Keratinocyte (primary cell): ENCODE results near the gene ZNF442. TPM values are rescaled to one million over a fixed set of nuclear protein-coding genes. Genes with fewer than 3 reads are reported as not detected.

ENCODE experiments used
- DNase-seq: peaks from one replicate; pipeline ENCODE4 v3.0.0-alpha.2; 2011; ENCODE audit warnings: low read depth, missing footprints, low spot score
- FAIRE-seq: peaks from 2 replicates; lab custom pipeline; 2011; peaks lifted over from hg19 to GRCh38; lab: Jason Lieb, UNC
- H2AFZ ChIP-seq: 2 replicates; pipeline ENCODE4 v1.6.0; 2012; ENCODE audit warnings: low read length, control low read depth, inconsistent platforms; ENCODE audit not compliant: control insufficient read depth
- H3K27ac ChIP-seq: 2 replicates; pipeline ENCODE4 v1.5.1; 2011; ENCODE audit warnings: low read length; ENCODE audit not compliant: control insufficient read depth, insufficient read depth
- H3K27me3 ChIP-seq: 3 replicates; pipeline ENCODE4 v1.6.0; 2011; ENCODE audit warnings: low read length; ENCODE audit not compliant: control insufficient read depth, insufficient read depth; ENCODE audit errors: extremely low read depth
- H3K36me3 ChIP-seq, 2 experiments: 2 replicates in 1 of 2; 3 replicates in 1 of 2; pipeline ENCODE4 v1.5.1; 2011; ENCODE audit warnings: low read length in 2 of 2, mild to moderate bottlenecking in 1 of 2; ENCODE audit not compliant: control insufficient read depth in 2 of 2, insufficient read depth in 2 of 2; ENCODE audit errors: extremely low read depth in 1 of 2
- H3K4me1 ChIP-seq: 3 replicates; pipeline ENCODE4 v1.5.1; 2011; ENCODE audit warnings: low read length; ENCODE audit not compliant: control insufficient read depth, insufficient read depth; ENCODE audit errors: extremely low read depth
- H3K4me2 ChIP-seq: 3 replicates; pipeline ENCODE4 v1.6.0; 2011; ENCODE audit warnings: low read depth, low read length; ENCODE audit not compliant: control insufficient read depth, insufficient read depth; ENCODE audit errors: extremely low read depth
- H3K4me3 ChIP-seq, 3 experiments: fragments of 200-600 bp in 1 of 3; sonication (generic) in 1 of 3; 2 replicates in 2 of 3; 3 replicates in 1 of 3; pipeline ENCODE4 v1.5.1; 2011 to 2016; ENCODE audit warnings: low read length in 3 of 3, mild to moderate bottlenecking in 3 of 3, control low read depth in 2 of 3, inconsistent platforms in 1 of 3, low read depth in 1 of 3, mixed read lengths in 1 of 3, mixed run types in 1 of 3, moderate library complexity in 1 of 3; ENCODE audit not compliant: control insufficient read depth in 2 of 3, insufficient read depth in 2 of 3; ENCODE audit errors: extremely low read depth in 1 of 3
- H3K79me2 ChIP-seq: 2 replicates; pipeline ENCODE4 v1.6.0; 2012; ENCODE audit warnings: low read length; ENCODE audit not compliant: control insufficient read depth, insufficient read depth
- H3K9ac ChIP-seq: 3 replicates; pipeline ENCODE4 v1.6.0; 2011; ENCODE audit warnings: low read length; ENCODE audit not compliant: control insufficient read depth, insufficient read depth; ENCODE audit errors: extremely low read depth
- H3K9me1 ChIP-seq: 3 replicates; pipeline ENCODE4 v1.6.0; 2011; ENCODE audit warnings: low read length; ENCODE audit not compliant: control insufficient read depth, insufficient read depth; ENCODE audit errors: extremely low read depth
- H3K9me3 ChIP-seq: 2 replicates; pipeline ENCODE4 v1.5.1; 2012; ENCODE audit warnings: low read depth, low read length; ENCODE audit not compliant: control insufficient read depth
- H4K20me1 ChIP-seq: 3 replicates; pipeline ENCODE4 v1.6.0; 2011; ENCODE audit warnings: low read length; ENCODE audit not compliant: control insufficient read depth, insufficient read depth; ENCODE audit errors: extremely low read depth
- EZH2 ChIP-seq: IDR thresholded peaks from one replicate; pipeline ENCODE4 v1.6.1; 2012; ENCODE audit warnings: inconsistent platforms, mild to moderate bottlenecking, low read length, moderate library complexity
- dilution Hi-C: fragments of 300-500 bp; cut with MboI; formaldehyde crosslinking; loops from one replicate; pipeline ENCODE4 v1.7.0; 2020; ENCODE audit warnings: low sequenced_read_pairs; ENCODE audit not compliant: extremely low pct_ligation_motif_present
- polyA minus RNA-seq, 3 experiments: library from RNA; depleted of rRNA, polyadenylated mRNA; stranded (reverse); fragments of >200 nt; gene quantifications; 1 replicate in 1 of 3; 2 replicates in 1 of 3; 3 replicates in 1 of 3; pipeline ENCODE4 v1.2.3, GENCODE V29; 2011
- polyA plus RNA-seq, 5 experiments: library from polyadenylated mRNA; depleted of rRNA in 3 of 5; stranded (reverse) in 3 of 5; stranded (forward) in 1 of 5; unstranded in 1 of 5; fragments of >200 nt; gene quantifications; 1 replicate in 1 of 5; 2 replicates in 3 of 5; 3 replicates in 1 of 5; pipeline versions ENCODE4 v1.2.1 to v1.2.3, GENCODE V29; 2011 to 2012; ENCODE audit warnings: missing spikeins in 2 of 5, low read depth in 1 of 5, low replicate concordance in 1 of 5
- TF ChIP-seq, protein P1 (sequence below), 3 experiments: IDR thresholded peaks in 1 of 3; conservative IDR thresholded peaks in 1 of 3; optimal IDR thresholded peaks in 1 of 3; 2 replicates in 2 of 3; 3 replicates in 1 of 3; pipeline versions ENCODE3 to v1.5.1; 2011; ENCODE audit warnings: low read length in 3 of 3, mild to moderate bottlenecking in 3 of 3, moderate library complexity in 2 of 3, control low read depth in 1 of 3, inconsistent platforms in 1 of 3; ENCODE audit not compliant: insufficient read depth in 2 of 3; ENCODE audit errors: extremely low read depth in 1 of 3

The ZNF442 gene
- 0.53 to 0.89 TPM (median 0.70 TPM) in 3 replicates for polyA plus RNA-seq
- 1.2 TPM for polyA plus RNA-seq (2011; ENCODE audit: low read depth)
- polyA plus RNA-seq (2011; cell fraction: cytosol; rRNA removed): 0.30 and 0.72 TPM in 2 replicates
- 0.83 and 0.98 TPM in 2 replicates for polyA plus RNA-seq (2011; cell fraction: nucleus; rRNA removed)
- polyA plus RNA-seq (2012; ENCODE audit: low replicate concordance): 0.22 and 1.2 TPM in 2 replicates
- 0.10 to 1.9 TPM (median 0.96 TPM) in 3 replicates for polyA minus RNA-seq
- polyA minus RNA-seq (2011; cell fraction: cytosol; rRNA and poly(A)+ RNA removed): 0.96 TPM
- polyA minus RNA-seq (2011; cell fraction: nucleus; rRNA and poly(A)+ RNA removed): 1.5 and 1.9 TPM in 2 replicates

DNA sequence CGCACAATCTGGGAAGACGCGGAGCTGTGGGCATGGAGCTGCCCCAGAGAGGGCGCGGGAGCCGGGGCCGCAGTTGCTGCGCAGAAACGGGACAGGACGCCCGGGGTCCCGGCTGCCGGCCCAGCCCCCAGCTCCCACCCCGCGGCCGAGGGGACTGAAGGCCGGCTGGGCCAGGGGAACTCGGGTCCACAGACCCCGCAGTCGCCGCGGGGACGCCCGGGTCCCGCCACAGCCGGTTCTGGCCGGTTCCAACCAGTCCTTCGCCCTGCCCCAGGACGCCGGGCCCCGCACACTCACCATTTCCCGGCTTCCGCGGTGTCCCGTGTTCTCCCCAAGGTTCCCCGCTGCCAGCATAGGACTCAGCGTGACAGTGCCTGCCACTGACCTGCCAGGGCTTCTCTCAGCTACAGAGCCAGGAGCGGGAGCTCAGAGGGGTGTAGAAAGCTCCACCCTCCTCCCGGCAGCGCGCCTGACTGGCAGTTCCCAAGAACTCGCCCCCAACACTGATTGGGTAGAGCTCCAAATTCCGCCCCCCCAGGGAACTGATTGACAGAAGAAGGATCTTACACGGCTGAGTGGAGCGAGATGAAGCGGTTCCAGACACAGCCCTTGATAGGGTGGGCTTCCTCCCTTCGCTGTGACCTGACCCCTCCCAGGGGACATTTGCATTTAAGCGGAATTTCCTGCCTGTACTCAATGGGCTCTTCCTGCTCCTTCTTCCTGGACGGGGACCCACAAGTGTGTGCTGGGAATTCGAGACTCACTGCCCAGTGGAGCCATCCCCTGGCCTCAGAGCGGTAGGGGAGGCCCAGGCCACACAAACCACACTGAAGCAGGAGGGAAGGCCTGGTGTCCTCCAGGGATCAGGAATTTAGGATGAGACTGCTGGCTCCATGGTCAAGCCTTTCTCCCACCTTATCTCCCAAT, at the start of gene ZNF442:
ZNF442 (minus strand) TSS at position 448 of the 927 bp plus-strand sequence. CDS start 2,052 bp downstream, outside the sequence.
- peak within 1 kb of the TSS; percentile 70 to 83 (median 75) for H3K4me3 ChIP-seq
- H2AFZ ChIP-seq: peak within 1 kb of the TSS; percentile 92
- no peaks in the 10 kb centered on the region for H3K27me3 ChIP-seq
- DNase-seq (peak; percentile 55), FAIRE-seq (no peak)
- H4K20me1 ChIP-seq: no peaks in the 10 kb centered on the region
- dilution Hi-C loops: no loop called here
- H3K9ac ChIP-seq: peak within 1 kb of the TSS; percentile 79
- H3K4me1 ChIP-seq: peaks cover 6% of the 10 kb centered on the region
- H3K36me3 ChIP-seq: no peaks in the 10 kb centered on the region
- H3K9me1 ChIP-seq: no peaks in the 10 kb centered on the region
- H3K4me2 ChIP-seq: peak within 1 kb of the TSS; percentile 91
- H3K27ac ChIP-seq: peak within 1 kb of the TSS; percentile 22
- no peaks in the 10 kb centered on the region for H3K9me3 ChIP-seq
- TF ChIP-seq EZH2: no peak
- TF ChIP-seq, protein P1, sequence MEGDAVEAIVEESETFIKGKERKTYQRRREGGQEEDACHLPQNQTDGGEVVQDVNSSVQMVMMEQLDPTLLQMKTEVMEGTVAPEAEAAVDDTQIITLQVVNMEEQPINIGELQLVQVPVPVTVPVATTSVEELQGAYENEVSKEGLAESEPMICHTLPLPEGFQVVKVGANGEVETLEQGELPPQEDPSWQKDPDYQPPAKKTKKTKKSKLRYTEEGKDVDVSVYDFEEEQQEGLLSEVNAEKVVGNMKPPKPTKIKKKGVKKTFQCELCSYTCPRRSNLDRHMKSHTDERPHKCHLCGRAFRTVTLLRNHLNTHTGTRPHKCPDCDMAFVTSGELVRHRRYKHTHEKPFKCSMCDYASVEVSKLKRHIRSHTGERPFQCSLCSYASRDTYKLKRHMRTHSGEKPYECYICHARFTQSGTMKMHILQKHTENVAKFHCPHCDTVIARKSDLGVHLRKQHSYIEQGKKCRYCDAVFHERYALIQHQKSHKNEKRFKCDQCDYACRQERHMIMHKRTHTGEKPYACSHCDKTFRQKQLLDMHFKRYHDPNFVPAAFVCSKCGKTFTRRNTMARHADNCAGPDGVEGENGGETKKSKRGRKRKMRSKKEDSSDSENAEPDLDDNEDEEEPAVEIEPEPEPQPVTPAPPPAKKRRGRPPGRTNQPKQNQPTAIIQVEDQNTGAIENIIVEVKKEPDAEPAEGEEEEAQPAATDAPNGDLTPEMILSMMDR (optimal IDR thresholded peaks at IDR 0.05 in 1 of 3, IDR thresholded peaks at IDR 0.05 in 1 of 3, conservative IDR thresholded peaks at IDR 0.05 in 1 of 3; ENCODE audit: extremely low read depth in 1 of 3, insufficient read depth in 2 of 3, low read length in 3 of 3): peak; percentile 47 to 69 (median 61)
- H3K79me2 ChIP-seq: no peaks in the 10 kb centered on the region

DNA sequence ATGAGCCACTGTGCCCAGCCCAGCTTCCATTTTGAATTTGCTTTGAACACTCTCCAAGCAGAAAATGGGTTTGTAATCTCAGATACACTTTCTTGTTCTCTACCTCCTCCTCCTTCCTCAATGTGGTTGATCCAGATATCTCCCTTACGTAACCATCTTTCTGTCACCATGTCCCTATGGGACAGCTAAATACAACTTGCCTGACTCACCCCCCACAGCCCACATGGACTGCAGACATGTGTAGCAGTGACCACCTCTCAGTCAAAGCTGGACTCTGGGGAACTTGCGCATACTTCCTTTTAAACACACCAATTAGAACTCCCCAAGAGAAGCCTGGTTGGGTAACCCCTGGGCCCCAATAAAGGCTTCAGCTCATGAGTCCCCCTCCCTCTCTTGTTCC, 46.4 kb upstream of the ZNF442 start:
- no peak overlapping the region for H3K4me2 ChIP-seq
- no peaks in the 10 kb centered on the region for H3K79me2 ChIP-seq
- DNase-seq (no peak), FAIRE-seq (no peak)
- H3K9me3 ChIP-seq: peaks cover 11% of the 10 kb centered on the region
- dilution Hi-C loops: no loop called here
- no peak for TF ChIP-seq EZH2
- no peak overlapping the region for H2AFZ ChIP-seq
- no peaks in the 10 kb centered on the region for H3K36me3 ChIP-seq
- no peak overlapping the region for H3K4me3 ChIP-seq
- H4K20me1 ChIP-seq: no peaks in the 10 kb centered on the region
- H3K9ac ChIP-seq: no peak overlapping the region
- no peaks in the 10 kb centered on the region for H3K9me1 ChIP-seq
- H3K27ac ChIP-seq: no peak overlapping the region
- H3K4me1 ChIP-seq: no peaks in the 10 kb centered on the region
- H3K27me3 ChIP-seq: no peaks in the 10 kb centered on the region
